NOMO-1 (cell line): Measurements from ENCODE around the gene SEC14L3.

Experiments used
- DNase-seq, 2 experiments: peaks; one replicate each; lab custom pipeline; 2025; ENCODE audit not compliant: unreplicated experiment in 2 of 2; lab: John Stamatoyannopoulos, UW

Gene SEC14L3

DNA sequence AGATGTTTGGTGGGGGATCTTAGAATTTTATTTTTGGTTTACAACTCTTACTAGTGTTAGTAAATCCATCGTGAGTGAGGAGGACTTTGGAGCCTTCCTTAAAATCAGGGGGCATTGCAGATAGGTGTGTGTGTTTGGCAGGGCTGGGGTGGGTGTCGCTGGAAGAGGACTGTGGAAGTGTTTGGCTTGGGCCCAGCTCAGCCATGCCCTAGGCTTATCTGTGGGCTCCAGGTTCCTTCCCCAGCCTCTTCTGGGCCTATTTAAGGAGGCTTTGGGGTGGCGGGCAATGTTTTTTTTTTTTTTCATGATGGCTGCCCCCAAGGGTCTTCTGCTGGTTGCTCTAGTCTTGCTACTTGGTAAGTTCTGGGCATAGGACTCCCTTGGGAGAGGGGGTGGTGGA lies 24.2 kb downstream of the SEC14L3 start:
- no peak for DNase-seq

DNA sequence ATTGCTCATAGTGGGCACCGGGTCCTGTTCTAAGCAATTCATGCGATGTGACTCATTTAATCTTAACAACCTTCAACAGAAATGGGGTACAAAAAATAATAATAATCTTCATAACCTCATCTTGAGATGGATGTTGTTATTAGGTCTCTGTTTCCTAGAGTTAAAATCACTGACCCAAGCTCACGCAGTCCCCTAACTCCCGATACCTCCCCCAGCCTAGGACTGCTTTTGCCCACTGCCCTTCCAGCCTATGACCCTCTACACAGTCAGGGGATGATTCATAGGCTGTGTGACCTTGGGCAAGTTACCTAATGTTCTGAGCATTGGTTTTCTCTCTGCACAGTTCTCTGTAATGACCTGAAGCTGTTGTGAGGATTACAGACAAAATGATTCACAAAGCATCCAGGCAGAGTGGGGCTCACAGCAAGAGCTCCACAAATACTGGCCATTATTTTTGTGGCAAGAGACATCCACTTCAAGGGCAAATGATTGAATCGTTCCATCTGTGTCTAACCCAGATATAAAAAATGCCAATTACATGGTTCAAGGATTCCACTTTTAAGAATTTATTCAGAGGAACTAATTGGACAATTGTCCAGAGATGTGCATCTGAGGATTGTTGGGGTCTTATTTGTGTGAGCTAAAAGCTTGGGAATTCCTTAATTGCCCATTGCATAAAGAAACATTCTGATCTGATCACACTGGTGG lies 26.2 kb downstream of the SEC14L3 start:
- no peak for DNase-seq

- DNase-seq = peak in 1 of 2 experiments; percentile 36
Observed at GRCh38 chr22:30444632-30445437, 27.0 kb downstream of the SEC14L3 start.

GRCh38 chr22:30441088-30441487 lies 30.7 kb downstream of the SEC14L3 start:
- DNase-seq = no peak

- no peak for DNase-seq
Observed at GRCh38 chr22:30439836-30440235, 32.0 kb downstream of the SEC14L3 start.

- no peak for DNase-seq
Observed at GRCh38 chr22:30439226-30439625, 32.6 kb downstream of the SEC14L3 start.

DNA sequence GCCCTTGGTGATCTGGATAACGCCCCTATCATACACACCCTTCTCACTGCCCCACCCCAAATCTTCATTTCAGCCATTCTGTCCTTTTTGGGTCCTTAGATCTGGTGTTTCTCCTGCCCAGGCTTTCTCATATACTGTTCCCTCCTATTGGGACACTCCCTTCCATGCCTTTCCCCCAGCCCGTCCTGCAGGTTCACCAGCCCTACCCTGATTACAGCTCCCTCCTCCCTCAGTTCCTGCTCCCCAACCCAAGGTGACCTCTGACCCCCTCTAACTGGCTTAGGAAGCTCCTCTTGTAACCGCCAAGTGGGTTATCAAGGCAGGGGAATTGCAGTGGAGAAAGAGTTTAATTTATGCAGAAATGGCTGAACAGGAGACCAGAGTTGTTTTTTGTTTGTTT lies 33.3 kb downstream of the SEC14L3 start:
- DNase-seq = no peak

- no peak for DNase-seq
Observed at GRCh38 chr22:30436196-30436595, 35.6 kb downstream of the SEC14L3 start.

DNA sequence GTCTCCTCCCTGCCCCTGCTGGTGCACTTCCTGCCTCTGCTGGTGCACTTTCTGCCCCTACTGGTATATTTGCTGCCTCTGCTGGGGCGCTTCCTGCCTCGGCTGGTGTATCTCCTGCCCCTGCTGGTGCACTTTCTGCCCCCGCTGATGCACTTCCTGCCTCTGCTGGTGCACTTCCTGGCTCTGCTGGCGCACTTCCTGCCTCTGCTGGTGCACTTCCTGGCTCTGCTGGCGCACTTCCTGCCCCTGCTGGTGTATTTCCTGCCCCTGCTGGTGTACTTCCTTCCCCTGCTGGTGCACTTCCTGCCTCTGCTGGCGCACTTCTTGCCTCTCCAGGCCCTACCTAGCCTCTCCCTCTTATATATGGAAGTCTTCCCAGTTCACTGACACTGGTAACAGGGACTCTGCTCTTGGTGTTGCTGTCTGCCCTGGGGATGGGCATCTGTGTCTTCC lies 36.1 kb downstream of the SEC14L3 start:
- no peak for DNase-seq

GRCh38 chr22:30434843-30435242 lies 37.0 kb downstream of the SEC14L3 start:
- no peak for DNase-seq

DNA sequence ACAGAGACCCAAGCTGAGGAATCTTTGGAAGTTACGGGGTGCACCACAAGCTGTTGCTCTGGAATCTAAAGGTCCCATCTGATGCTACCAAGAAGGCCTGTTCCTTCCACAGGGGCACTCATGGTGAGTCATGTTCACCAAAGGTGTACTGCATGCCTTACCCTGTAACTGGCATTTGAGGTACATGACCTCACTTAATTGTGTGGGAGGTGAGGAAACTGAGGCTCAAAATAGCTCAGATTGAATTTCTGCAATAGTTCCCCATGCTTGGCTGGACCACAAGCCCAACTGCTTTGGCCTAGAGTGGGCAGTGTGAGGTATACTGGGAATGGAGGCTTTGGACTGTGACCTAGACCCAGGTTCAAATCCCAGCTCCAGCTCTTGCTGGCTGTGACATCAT lies 38.0 kb downstream of the SEC14L3 start:
- no peak for DNase-seq

GRCh38 chr22:30433227-30433626 lies 38.6 kb downstream of the SEC14L3 start:
- no peak for DNase-seq

GRCh38 chr22:30432520-30432919 lies 39.3 kb downstream of the SEC14L3 start:
- no peak for DNase-seq

DNA sequence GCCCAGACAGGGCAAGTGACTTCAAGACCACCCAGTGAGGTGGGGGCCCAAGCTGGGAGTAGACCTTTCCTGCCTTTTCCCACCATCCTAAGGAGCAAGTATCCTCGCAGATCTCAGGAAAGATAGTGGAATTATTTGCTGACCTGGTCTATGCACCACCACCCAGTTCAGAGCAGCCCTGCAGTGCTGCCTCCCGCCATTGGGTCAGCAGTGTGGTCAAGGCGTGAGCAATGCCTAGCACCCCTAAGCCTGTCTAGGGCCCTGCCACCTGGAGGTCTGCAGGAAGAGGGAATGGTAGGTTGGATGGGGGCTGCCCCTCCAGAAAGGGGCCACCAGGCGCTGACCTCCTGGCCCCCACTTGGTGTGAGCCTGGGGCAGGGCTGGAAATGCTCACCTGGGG lies 39.7 kb downstream of the SEC14L3 start:
- DNase-seq = no peak

- DNase-seq = no peak
Observed at GRCh38 chr22:30430933-30431332, 40.9 kb downstream of the SEC14L3 start.

GRCh38 chr22:30429887-30430286 lies 41.9 kb downstream of the SEC14L3 start:
- no peak for DNase-seq

DNA sequence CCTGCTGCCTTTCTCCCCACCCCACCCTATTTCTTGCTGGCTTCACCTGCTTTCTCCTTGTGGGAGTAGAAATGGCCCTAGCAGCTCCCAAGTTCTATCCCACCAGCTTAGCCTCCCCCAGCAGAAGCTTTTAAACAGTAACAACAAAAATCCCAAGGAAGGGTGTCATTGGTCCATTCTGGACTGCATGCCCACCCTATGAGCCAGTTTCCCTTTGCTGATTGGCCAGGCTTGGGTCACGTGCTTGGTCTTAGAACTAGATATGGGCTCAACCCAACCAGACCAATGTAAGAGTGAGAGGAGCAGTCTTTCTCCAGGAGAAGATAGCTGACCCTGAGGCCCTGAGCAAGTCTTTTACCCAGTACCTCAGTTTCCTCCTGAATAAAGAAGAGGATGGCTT lies 43.9 kb downstream of the SEC14L3 start:
- DNase-seq = no peak

- peak; percentile 51 to 71 for DNase-seq
Observed at GRCh38 chr22:30426388-30427353, 45.1 kb downstream of the SEC14L3 start.

GRCh38 chr22:30425616-30426387 lies 46.0 kb downstream of the SEC14L3 start, which contains the start of gene MTFP1:
TSS of gene MTFP1 (plus strand) at chr22:30425768. CDS start at chr22:30425880, 112 bp downstream.
- peak; percentile 33 to 63 for DNase-seq

DNA sequence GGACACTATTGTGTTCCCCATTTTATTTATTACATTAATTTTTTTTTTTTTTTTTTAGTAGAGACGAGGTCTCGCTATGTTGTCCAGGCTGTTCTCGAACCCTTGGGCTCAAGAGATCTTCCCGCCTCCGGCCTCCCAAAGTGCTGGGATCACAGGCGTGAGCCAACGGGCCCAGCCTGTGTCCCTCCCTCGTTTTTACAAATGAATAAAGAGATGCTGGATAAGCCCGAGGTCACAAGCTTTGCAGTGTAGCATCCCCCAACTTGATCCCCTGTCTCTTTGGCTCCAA lies 46.5 kb downstream of the SEC14L3 start:
- no peak for DNase-seq
